Mucosa of descending colon (tissue), 3 donors: ENCODE measurements around the gene PGGHG. TPM values are rescaled to one million over a fixed set of nuclear protein-coding genes. Genes with fewer than 3 reads are reported as not detected.
"Not testable (repeated sequence)": the region's sequence is repeated elsewhere in the genome, so short reads cannot be mapped to it uniquely, and the experiment has no call there.

Source experiments
- ATAC-seq: fragments of 200-7000 bp; cut with Tn5 transposase; one replicate; pipeline ENCODE4 v1.9.1; 2020; ENCODE audit warnings: mild to moderate bottlenecking, moderate library complexity
- DNase-seq, 3 donors: peaks; one replicate each; pipeline ENCODE4 v3.0.0-alpha.2; 2020
- H3K36me3 ChIP-seq: fragments of 200-600 bp; one replicate; pipeline ENCODE4 v1.8.0; 2021; ENCODE audit warnings: low read depth, mild to moderate bottlenecking
- H3K4me1 ChIP-seq: fragments of 200-600 bp; one replicate; pipeline ENCODE4 v1.8.0; 2021; ENCODE audit warnings: low read depth, mild to moderate bottlenecking
- H3K4me3 ChIP-seq: fragments of 200-600 bp; one replicate; pipeline ENCODE4 v1.8.0; 2021; ENCODE audit warnings: mild to moderate bottlenecking
- H3K9me3 ChIP-seq: fragments of 200-600 bp; one replicate; pipeline ENCODE4 v1.8.0; 2021; ENCODE audit warnings: mild to moderate bottlenecking
- CTCF ChIP-seq: fragments of 200-600 bp; IDR thresholded peaks from one replicate; pipeline ENCODE4 v1.8.0; 2022; ENCODE audit warnings: antibody characterized with exemption, mild to moderate bottlenecking
- intact Hi-C, 2 donors: fragments of 100-400 bp; cut with DNase I in 1 of 2; cut with micrococcal nuclease in 1 of 2; formaldehyde crosslinking; loops; one replicate each; pipeline versions ENCODE4 v1.11.0 to v1.11.1; 2022; cut with DNase I, micrococcal nuclease
- total RNA-seq, 3 donors: library from RNA; stranded (reverse); fragmentation: NEBNext Ultra II Directional in 2 of 3; extraction: Animal tissue kit (Norgen Biotek cat#: 25700) in 2 of 3; gene quantifications; one replicate each; pipeline versions ENCODE4 v1.2.1 to v1.2.4, GENCODE V29; 2021 to 2023
- donor health status: DM: no; HTN: no; CAD: no; lungs with moderate emphysema.
- donor health status: DM: no; HTN: no; CAD: no.
- donor health status: DM: no; HTN: yes; CAD: no.

Gene PGGHG
- total RNA-seq, 3 donors from 2014 or later: 21.2 to 37.1 (median 29.7) TPM

- H3K9me3 ChIP-seq: no peaks in the 10 kb centered on the region
- ATAC-seq (no peak), DNase-seq (no peak)
- intact Hi-C loops: no loop called here
- H3K4me1 ChIP-seq: peaks cover 31% of the 10 kb centered on the region
- no peak for TF ChIP-seq CTCF
- no peak overlapping the region for H3K4me3 ChIP-seq
- no peaks in the 10 kb centered on the region for H3K36me3 ChIP-seq
Observed at GRCh38 chr11:316891-317301, 28.0 kb downstream of the PGGHG start.

- peaks cover 30% of the 10 kb centered on the region for H3K4me1 ChIP-seq
- DNase-seq, H3K36me3 ChIP-seq, H3K9me3 ChIP-seq, intact Hi-C loops, ATAC-seq, H3K4me3 ChIP-seq: not testable (repeated sequence)
Observed at GRCh38 chr11:317668-318404, 28.9 kb downstream of the PGGHG start.

- peak in 1 of 3 donors; percentile 59 for DNase-seq
- H3K9me3 ChIP-seq, intact Hi-C loops, H3K4me3 ChIP-seq, H3K36me3 ChIP-seq: not testable (repeated sequence)
- ATAC-seq: peak; percentile 61
- H3K4me1 ChIP-seq: peaks cover 22% of the 10 kb centered on the region
Observed at GRCh38 chr11:318405-319120, 29.6 kb downstream of the PGGHG start.

GRCh38 chr11:319121-319887 is 30.4 kb downstream of the PGGHG start:
- H3K36me3 ChIP-seq, intact Hi-C loops, H3K4me3 ChIP-seq, H3K9me3 ChIP-seq: not testable (repeated sequence)
- peak in 2 of 3 donors; percentile 22 to 65 for DNase-seq
- H3K4me1 ChIP-seq: peaks cover 19% of the 10 kb centered on the region
- peak; percentile 43 for ATAC-seq

GRCh38 chr11:319888-320273 is 31.0 kb downstream of the PGGHG start:
- peaks cover 19% of the 10 kb centered on the region for H3K4me1 ChIP-seq
- intact Hi-C loops, H3K36me3 ChIP-seq, H3K4me3 ChIP-seq, H3K9me3 ChIP-seq: not testable (repeated sequence)
- DNase-seq: peak in 1 of 3 donors; percentile 4
- peak; percentile 0 for ATAC-seq

- Histone ChIP-seq H3K9me3 (no peaks in the 10 kb centered on the region), H3K4me3 (no peak overlapping the region), H3K36me3 (no peaks in the 10 kb centered on the region), H3K4me1 (peaks cover 14% of the 10 kb centered on the region)
- DNase-seq (no peak), ATAC-seq (no peak)
- no peak for TF ChIP-seq CTCF
- intact Hi-C loops: no loop called here
Observed at GRCh38 chr11:324156-324555, 35.2 kb downstream of the PGGHG start.

GRCh38 chr11:324593-325517 is 35.9 kb downstream of the PGGHG start:
- DNase-seq, ATAC-seq, intact Hi-C loops, H3K36me3 ChIP-seq, H3K4me3 ChIP-seq, H3K9me3 ChIP-seq: not testable (repeated sequence)
- H3K4me1 ChIP-seq: peaks cover 14% of the 10 kb centered on the region
